ENCODE measurements around the gene GAREM1. TPM values are rescaled to one million over a fixed set of nuclear protein-coding genes. Genes with fewer than 3 reads are reported as not detected.
A peak's percentile ranks its signal among the peaks of the same experiment; 100 is the strongest.

The GAREM1 gene
- total RNA-seq, 1 donor from 2014 or later: 9.0 TPM

DNA sequence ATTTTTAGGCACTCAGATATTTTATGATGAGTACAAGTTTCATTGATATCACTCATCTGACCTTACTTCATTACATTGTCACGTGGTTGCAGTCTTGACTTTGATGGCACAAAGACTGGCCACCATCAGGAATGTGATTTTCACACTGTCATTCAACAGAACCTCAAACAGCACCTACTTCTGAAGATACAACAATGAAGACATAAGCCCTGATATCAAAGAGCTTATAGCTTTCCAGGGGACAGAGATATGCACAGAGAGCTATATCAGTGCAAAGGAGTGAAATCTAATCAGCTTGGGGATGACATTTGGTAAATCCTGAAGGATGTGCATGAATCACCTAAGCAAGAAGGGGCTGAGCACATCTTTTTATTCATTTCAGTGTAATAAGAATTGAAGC lies 208.6 kb downstream of the GAREM1 start:
- H3K27ac ChIP-seq (ENCODE audit: low read depth, low read length): no peak overlapping the region
- Mint-ChIP-seq H3K4me3 (ENCODE audit: unreplicated experiment) (no peak overlapping the region), H3K27me3 (ENCODE audit: low read depth, unreplicated experiment) (no peaks in the 10 kb centered on the region), H3K36me3 (ENCODE audit: low read depth, unreplicated experiment) (no peaks in the 10 kb centered on the region), H3K9me3 (ENCODE audit: unreplicated experiment) (peaks cover 5% of the 10 kb centered on the region), H3K4me1 (ENCODE audit: low read depth, unreplicated experiment) (no peaks in the 10 kb centered on the region), H3K27ac (ENCODE audit: unreplicated experiment) (no peak overlapping the region)
- H3K79me2 ChIP-seq (ENCODE audit: insufficient read depth, low read length): no peaks in the 10 kb centered on the region
- H3K36me3 ChIP-seq (ENCODE audit: insufficient read depth, low read length): no peaks in the 10 kb centered on the region
- no peak for TF ChIP-seq EZH2 (IDR thresholded peaks at IDR 0.05; ENCODE audit: insufficient read depth, low read length)
- TF ChIP-seq, protein P1, sequence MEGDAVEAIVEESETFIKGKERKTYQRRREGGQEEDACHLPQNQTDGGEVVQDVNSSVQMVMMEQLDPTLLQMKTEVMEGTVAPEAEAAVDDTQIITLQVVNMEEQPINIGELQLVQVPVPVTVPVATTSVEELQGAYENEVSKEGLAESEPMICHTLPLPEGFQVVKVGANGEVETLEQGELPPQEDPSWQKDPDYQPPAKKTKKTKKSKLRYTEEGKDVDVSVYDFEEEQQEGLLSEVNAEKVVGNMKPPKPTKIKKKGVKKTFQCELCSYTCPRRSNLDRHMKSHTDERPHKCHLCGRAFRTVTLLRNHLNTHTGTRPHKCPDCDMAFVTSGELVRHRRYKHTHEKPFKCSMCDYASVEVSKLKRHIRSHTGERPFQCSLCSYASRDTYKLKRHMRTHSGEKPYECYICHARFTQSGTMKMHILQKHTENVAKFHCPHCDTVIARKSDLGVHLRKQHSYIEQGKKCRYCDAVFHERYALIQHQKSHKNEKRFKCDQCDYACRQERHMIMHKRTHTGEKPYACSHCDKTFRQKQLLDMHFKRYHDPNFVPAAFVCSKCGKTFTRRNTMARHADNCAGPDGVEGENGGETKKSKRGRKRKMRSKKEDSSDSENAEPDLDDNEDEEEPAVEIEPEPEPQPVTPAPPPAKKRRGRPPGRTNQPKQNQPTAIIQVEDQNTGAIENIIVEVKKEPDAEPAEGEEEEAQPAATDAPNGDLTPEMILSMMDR (IDR thresholded peaks at IDR 0.05; ENCODE audit: insufficient read depth, low read depth, low read length): no peak
- no peaks in the 10 kb centered on the region for H3K27me3 ChIP-seq (ENCODE audit: insufficient read depth, low read length)
- no peak overlapping the region for H3K4me3 ChIP-seq (ENCODE audit: insufficient read depth, low read depth, low read length)
- DNase-seq (ENCODE audit: low read depth) (no peak), FAIRE-seq (no peak)
- no peak overlapping the region for H3K9ac ChIP-seq (ENCODE audit: low read length)
- no peaks in the 10 kb centered on the region for H3K4me1 ChIP-seq (ENCODE audit: insufficient read depth, low read length)
- H3K4me2 ChIP-seq (ENCODE audit: low read length): no peak overlapping the region
- no peak overlapping the region for H2AFZ ChIP-seq (ENCODE audit: low read depth, low read length)
- no peaks in the 10 kb centered on the region for H4K20me1 ChIP-seq (ENCODE audit: insufficient read depth, low read length)
- no peaks in the 10 kb centered on the region for H3K9me3 ChIP-seq (ENCODE audit: insufficient read depth, low read depth, low read length)

DNA sequence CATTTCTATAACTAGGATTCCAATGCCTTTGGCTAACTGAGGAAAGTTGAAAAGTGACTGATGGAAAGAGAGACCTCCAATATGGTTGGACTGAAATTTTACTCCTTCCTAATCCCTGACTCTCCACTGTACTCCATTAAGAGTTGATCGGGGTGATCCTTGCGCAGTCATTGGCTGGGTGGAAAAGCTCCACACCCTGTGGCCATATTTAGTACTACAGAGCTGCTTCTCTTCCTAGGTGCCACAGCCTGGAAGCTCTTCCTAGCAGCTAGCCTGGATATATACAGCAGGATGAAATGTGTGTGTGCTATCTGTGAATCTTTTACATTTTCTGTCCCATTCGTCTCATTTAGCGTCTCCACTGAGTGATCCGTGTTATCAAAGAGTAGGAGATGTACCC lies 209.7 kb downstream of the GAREM1 start:
- no peak overlapping the region for H3K4me2 ChIP-seq (ENCODE audit: low read length)
- H3K9me3 Mint-ChIP-seq (ENCODE audit: unreplicated experiment): peaks cover 5% of the 10 kb centered on the region
- TF ChIP-seq, protein P1 (IDR thresholded peaks at IDR 0.05; ENCODE audit: insufficient read depth, low read depth, low read length): peak; percentile 7
- TF ChIP-seq EZH2 (IDR thresholded peaks at IDR 0.05; ENCODE audit: insufficient read depth, low read length): no peak
- H3K27ac Mint-ChIP-seq (ENCODE audit: unreplicated experiment): no peak overlapping the region
- H3K27me3 Mint-ChIP-seq (ENCODE audit: low read depth, unreplicated experiment): no peaks in the 10 kb centered on the region
- H3K36me3 Mint-ChIP-seq (ENCODE audit: low read depth, unreplicated experiment): no peaks in the 10 kb centered on the region
- no peaks in the 10 kb centered on the region for H3K36me3 ChIP-seq (ENCODE audit: insufficient read depth, low read length)
- no peak for FAIRE-seq
- H3K9me3 ChIP-seq (ENCODE audit: insufficient read depth, low read depth, low read length): no peaks in the 10 kb centered on the region
- no peak for DNase-seq (ENCODE audit: low read depth)
- no peak overlapping the region for H3K4me3 ChIP-seq (ENCODE audit: insufficient read depth, low read depth, low read length)
- no peaks in the 10 kb centered on the region for H3K4me1 Mint-ChIP-seq (ENCODE audit: low read depth, unreplicated experiment)
- H3K4me1 ChIP-seq (ENCODE audit: insufficient read depth, low read length): no peaks in the 10 kb centered on the region
- no peaks in the 10 kb centered on the region for H3K79me2 ChIP-seq (ENCODE audit: insufficient read depth, low read length)
- H3K27me3 ChIP-seq (ENCODE audit: insufficient read depth, low read length): no peaks in the 10 kb centered on the region
- no peak overlapping the region for H2AFZ ChIP-seq (ENCODE audit: low read depth, low read length)
- no peaks in the 10 kb centered on the region for H4K20me1 ChIP-seq (ENCODE audit: insufficient read depth, low read length)
- H3K4me3 Mint-ChIP-seq (ENCODE audit: unreplicated experiment): no peak overlapping the region
- H3K9ac ChIP-seq (ENCODE audit: low read length): no peak overlapping the region
- no peak overlapping the region for H3K27ac ChIP-seq (ENCODE audit: low read depth, low read length)

DNA sequence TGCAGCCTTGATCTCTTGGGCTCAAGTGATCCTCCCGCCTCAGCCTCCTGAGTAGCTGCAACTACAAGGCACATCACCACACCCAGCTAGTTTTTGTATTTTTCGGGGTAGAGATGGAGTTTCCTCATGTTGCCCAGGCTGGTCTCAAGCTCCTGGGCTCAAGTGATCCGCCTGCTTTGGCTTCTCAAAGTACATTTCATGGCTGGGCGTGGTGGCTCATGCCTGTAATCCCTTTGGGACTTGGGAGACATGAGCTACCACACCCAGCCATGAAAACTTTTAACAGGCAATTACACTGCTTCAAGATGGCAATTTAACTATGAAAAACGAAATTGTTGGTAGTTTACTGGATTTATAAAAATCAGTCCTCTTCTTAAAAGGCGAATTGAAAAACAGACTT lies 211.1 kb downstream of the GAREM1 start:
- Histone ChIP-seq H4K20me1 (ENCODE audit: insufficient read depth, low read length) (no peaks in the 10 kb centered on the region), H3K79me2 (ENCODE audit: insufficient read depth, low read length) (no peaks in the 10 kb centered on the region), H3K4me2 (ENCODE audit: low read length) (no peak overlapping the region), H3K4me1 (ENCODE audit: insufficient read depth, low read length) (no peaks in the 10 kb centered on the region), H3K9ac (ENCODE audit: low read length) (no peak overlapping the region), H2AFZ (ENCODE audit: low read depth, low read length) (no peak overlapping the region), H3K4me3 (ENCODE audit: insufficient read depth, low read depth, low read length) (no peak overlapping the region), H3K27ac (ENCODE audit: low read depth, low read length) (no peak overlapping the region), H3K27me3 (ENCODE audit: insufficient read depth, low read length) (no peaks in the 10 kb centered on the region), H3K36me3 (ENCODE audit: insufficient read depth, low read length) (no peaks in the 10 kb centered on the region), H3K9me3 (ENCODE audit: insufficient read depth, low read depth, low read length) (no peaks in the 10 kb centered on the region)
- TF ChIP-seq, protein P1 (IDR thresholded peaks at IDR 0.05; ENCODE audit: insufficient read depth, low read depth, low read length): no peak
- TF ChIP-seq EZH2 (IDR thresholded peaks at IDR 0.05; ENCODE audit: insufficient read depth, low read length): no peak
- no peak for FAIRE-seq
- no peak for DNase-seq (ENCODE audit: low read depth)
- Mint-ChIP-seq H3K9me3 (ENCODE audit: unreplicated experiment) (peaks cover 5% of the 10 kb centered on the region), H3K27ac (ENCODE audit: unreplicated experiment) (no peak overlapping the region), H3K27me3 (ENCODE audit: low read depth, unreplicated experiment) (no peaks in the 10 kb centered on the region), H3K4me3 (ENCODE audit: unreplicated experiment) (no peak overlapping the region), H3K36me3 (ENCODE audit: low read depth, unreplicated experiment) (no peaks in the 10 kb centered on the region), H3K4me1 (ENCODE audit: low read depth, unreplicated experiment) (no peaks in the 10 kb centered on the region)

Data from astrocyte (in vitro differentiated cells and primary cell).